Sigmoid colon (tissue), 4 donors: Measurements from ENCODE around the gene GAL3ST2.

Source experiments
- CTCF ChIP-seq, 4 experiments: fragments of 450-650 bp in 3 of 4; fragments of 200-600 bp in 1 of 4; IDR thresholded peaks; one replicate each; pipeline ENCODE4 v1.5.1; 2016 to 2019; ENCODE audit warnings: antibody characterized with exemption in 4 of 4, mild to moderate bottlenecking in 3 of 4, moderate library complexity in 2 of 4
- POLR2AphosphoS5 ChIP-seq, 4 donors: sonication (generic); formaldehyde crosslinking; IDR thresholded peaks; one replicate each; pipeline ENCODE4 v1.6.1; 2017; ENCODE audit warnings: antibody characterized with exemption in 4 of 4

DNA sequence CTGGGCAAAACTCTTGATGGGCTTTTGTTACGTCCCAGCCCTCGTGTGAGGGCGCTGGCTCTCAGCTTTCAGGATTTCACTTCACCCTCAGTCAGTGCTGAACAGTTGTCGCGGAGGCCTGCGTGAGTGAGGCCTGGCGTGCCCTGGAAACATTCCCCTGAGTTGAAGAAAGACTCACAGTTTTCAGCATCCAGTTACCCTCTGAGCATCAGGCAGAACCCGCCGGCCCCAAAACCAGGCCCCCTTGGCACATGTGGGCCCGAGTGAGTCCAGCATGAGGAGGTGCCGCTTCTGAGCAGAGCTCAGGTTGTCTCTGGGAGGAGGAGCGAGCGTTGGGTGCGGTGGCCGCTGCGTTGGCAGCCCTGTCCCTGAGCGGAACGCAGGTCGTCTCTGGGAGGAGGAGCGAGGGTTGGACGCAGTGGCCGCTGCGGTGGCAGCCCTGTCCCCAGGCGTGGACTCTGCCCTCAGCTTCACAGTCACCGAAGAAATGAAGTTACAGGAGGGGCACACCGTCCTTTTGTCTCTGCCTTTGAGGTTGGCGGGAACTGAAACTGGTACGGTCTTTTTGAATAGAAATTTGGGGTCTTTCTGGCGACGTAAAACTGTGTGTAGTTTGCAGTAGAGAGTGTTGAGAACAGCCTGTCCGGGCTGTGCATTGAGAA, 32.2 kb downstream of the GAL3ST2 start, which contains the start of gene NEU4:
- TF ChIP-seq CTCF (IDR thresholded peaks at IDR 0.05) (no peak), POLR2AphosphoS5 (IDR thresholded peaks at IDR 0.05) (no peak)
